Measurements from ENCODE around the gene WWOX. TPM values are rescaled to one million over a fixed set of nuclear protein-coding genes. Genes with fewer than 3 reads are reported as not detected.

Gene WWOX
- total RNA-seq, 1 experiment from 2014 or later, result 20.3 TPM

GRCh38 chr16:78795433-78795832 is 696.0 kb downstream of the WWOX start:
- no peak for DNase-seq (ENCODE audit: low read depth)

DNA sequence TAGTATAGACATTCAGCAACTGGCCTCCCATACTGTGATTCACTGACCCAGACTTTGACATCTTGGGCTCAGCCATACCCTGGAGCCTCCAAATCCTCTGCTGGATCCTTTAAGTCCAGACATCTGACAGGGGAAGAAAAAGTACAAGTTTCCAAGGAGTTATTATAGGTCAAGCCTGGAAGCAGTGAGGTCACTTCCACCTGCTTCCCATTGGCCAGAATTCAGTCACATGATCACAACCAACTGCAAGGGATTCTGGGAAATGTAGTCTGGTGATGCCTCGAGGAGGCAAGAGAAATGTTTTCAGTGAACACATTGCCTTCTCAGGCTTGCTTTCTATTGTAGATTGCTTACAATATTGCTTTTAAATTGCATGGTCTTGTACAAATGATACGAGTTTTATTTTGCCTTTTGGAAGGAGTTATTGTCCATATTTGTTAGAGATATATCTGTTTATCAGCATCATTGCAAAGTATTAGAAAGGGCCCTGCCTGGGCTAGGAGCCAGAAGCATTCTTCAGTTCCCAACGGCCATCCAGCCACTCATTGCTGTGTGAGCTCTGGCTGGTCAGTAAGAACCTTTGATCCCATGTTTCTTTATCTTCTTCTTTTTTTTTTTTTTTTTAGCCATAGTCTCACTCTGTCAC is 696.9 kb downstream of the WWOX start:
- no peak for DNase-seq (ENCODE audit: low read depth)

- DNase-seq (ENCODE audit: low read depth), result no peak
These were observed 700.0 kb downstream of the WWOX start for GRCh38 chr16:78799429-78799828.

GRCh38 chr16:78800523-78800922 is 701.1 kb downstream of the WWOX start:
- DNase-seq (ENCODE audit: low read depth), result no peak

DNA sequence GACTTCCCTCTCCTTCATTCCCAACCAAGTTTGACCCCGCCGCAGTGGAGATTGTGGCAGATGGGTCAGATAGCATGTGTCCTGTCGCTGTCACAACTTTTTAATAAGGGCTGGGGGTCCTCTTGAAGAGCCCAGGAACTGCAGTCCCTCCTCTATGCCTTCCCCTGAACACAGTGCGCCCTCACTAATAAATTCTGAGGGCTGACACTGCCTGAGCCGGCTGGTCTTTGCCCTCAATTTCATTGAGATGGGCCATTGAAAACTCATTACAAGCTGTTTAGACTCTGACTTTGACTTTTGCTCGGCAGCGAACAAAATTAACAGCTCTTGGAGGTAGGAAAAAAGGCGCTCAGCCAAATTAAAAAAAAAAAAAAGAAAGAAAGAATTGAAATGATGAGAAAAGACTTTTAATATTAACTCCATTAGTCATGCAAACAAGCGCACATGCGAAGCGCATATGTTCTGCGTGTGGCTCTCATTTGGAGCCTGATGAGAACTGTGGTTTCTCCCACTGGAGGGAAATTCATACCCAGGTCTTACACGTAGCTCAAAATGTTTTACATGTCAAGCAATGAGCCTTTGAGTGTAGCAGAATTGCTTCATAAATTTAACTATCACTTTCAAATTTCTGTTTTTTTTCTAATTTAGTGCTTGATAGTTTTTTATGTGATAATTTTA is 704.7 kb downstream of the WWOX start:
- no peak for DNase-seq (ENCODE audit: low read depth)

- DNase-seq (ENCODE audit: low read depth), result no peak
These were observed 706.1 kb downstream of the WWOX start for GRCh38 chr16:78805556-78805955.

DNA sequence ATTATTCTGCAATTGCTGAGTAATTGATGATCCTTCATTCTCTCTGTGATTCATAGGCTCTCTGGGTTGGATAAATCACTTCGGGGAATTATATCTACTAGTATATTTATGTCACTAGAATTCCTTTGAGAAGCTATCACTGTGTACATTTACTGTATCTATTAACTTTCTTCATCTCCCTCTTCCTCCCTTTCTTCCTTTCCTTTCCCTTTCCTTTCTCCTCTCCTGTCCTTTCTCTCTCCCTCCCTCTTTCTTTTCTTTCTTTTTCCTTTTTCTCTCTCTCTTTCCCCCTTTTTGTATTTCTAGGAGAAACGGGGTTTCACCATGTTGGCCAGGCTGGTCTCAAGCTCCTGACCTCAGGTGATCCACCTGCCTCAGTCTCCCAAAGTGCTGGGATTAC is 711.8 kb downstream of the WWOX start:
- no peak for DNase-seq (ENCODE audit: low read depth)

GRCh38 chr16:78812582-78812981 is 713.1 kb downstream of the WWOX start:
- no peak for DNase-seq (ENCODE audit: low read depth)

GRCh38 chr16:78813661-78814311 is 714.3 kb downstream of the WWOX start:
- DNase-seq (ENCODE audit: low read depth), result no peak

- no peak for DNase-seq (ENCODE audit: low read depth)
These were observed 716.3 kb downstream of the WWOX start for GRCh38 chr16:78815713-78816112.

- no peak for DNase-seq (ENCODE audit: low read depth)
These were observed 717.2 kb downstream of the WWOX start for GRCh38 chr16:78816499-78817195.

- DNase-seq (ENCODE audit: low read depth), result no peak
These were observed 717.8 kb downstream of the WWOX start for GRCh38 chr16:78817200-78817739.

DNA sequence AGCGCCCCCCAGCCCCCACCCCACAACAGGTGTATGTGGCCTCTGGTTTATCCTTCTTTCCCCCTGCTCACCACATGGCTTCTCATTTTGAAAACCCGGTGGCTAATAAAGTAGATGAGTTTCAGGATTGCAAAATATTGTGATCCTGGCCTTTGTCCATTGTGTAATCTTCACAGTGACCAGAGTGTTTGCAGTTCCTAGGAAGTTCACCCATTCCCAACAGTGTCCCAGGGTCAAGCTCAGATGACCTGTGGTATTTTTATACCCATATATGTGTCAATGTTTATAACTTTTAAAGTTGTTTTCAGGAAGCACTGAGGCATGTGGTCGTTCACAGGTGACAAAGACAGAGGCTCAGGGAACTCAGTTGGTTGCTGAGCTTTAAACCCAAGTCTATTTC is 721.9 kb downstream of the WWOX start:
- no peak for DNase-seq (ENCODE audit: low read depth)

GRCh38 chr16:78822509-78822908 is 723.1 kb downstream of the WWOX start:
- DNase-seq (ENCODE audit: low read depth), result no peak

DNA sequence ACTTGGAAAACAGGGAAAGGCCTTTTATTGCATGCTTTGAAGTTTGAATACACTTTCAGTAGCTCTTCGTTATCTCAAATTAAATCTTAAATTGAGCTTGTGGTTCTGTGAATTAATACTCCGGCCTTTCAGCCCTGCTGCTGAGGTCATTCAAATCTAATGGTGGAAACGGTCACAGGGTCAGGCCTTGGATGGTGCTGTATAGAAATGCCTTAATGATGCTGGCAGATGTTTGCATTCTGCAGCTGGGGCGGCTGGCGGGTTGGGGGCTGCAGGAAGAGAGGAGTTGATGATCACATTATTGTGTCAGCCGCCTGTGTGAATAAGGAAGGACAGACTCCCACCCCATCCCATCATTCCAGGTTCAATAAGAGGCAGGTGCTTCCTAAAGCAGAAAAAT is 723.6 kb downstream of the WWOX start:
- no peak for DNase-seq (ENCODE audit: low read depth)

GRCh38 chr16:78829280-78829679 is 729.8 kb downstream of the WWOX start:
- no peak for DNase-seq (ENCODE audit: low read depth)

DNA sequence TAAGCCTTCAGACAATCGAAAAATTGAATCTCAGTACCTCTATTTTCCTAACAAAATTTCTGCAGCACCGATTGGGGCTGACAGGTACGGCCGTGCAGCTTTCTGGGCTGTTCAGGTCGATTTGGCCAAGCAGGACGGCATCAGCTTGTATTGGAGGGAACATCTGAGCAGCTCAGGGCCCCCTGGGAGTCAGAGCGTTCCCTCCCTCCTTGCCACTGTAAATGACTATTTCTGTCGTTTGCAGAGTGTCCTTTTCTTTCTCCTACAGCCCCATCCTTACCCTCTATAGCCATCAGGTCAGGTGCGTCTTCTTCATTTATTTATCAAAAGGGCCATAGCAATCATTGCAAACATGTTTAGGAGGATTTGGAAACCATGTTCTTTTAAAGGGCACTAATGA is 731.1 kb downstream of the WWOX start:
- DNase-seq (ENCODE audit: low read depth), result no peak

DNA sequence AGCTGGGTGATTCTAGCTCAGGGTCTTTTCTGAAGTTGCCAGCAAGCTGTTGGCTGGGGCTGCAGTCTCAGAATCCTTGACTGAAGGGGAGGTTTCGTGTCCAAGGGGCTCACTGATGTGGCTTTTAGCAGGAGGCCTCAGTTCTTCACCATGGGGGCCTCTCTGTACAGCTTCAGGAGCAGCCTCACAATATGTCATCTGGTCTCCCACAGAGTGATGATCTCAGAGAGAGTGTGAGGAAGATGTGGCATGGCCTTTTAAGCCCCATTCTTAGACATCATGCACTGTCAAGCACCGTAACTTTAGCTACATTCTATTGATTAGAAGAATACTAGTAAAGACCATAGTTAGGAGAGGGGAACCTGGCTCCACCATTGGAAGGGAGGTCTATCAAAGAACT is 732.6 kb downstream of the WWOX start:
- no peak for DNase-seq (ENCODE audit: low read depth)

GRCh38 chr16:78836802-78837491 is 737.5 kb downstream of the WWOX start:
- no peak for DNase-seq (ENCODE audit: low read depth)

GRCh38 chr16:78837706-78838105 is 738.3 kb downstream of the WWOX start:
- DNase-seq (ENCODE audit: low read depth), result no peak

DNA sequence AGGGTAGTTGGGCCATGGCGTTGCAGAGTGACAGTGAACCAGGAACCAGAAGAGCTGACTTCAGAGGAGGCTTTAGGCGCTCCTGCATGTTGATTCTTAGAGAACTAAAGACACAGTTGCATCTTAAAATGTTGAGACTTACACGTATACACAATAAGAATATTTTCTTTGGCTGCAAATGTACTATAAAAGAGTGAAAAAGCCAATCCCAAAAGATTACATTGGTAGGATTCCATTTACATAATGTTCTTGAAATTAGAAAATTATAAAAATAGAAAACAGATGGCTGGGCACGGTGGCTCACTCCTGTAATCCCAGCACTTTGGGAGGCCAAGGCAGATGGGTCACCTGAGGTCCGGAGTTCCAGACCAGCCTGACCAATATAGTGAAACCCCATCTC is 738.8 kb downstream of the WWOX start:
- DNase-seq (ENCODE audit: low read depth), result no peak

GRCh38 chr16:78842950-78843349 is 743.5 kb downstream of the WWOX start:
- no peak for DNase-seq (ENCODE audit: low read depth)
